ENCODE measurements around the gene RESF1. TPM values are rescaled to one million over a fixed set of nuclear protein-coding genes. Genes with fewer than 3 reads are reported as not detected.

RESF1 gene
- total RNA-seq, 1 experiment from 2014 or later, result 43.5 TPM

DNA sequence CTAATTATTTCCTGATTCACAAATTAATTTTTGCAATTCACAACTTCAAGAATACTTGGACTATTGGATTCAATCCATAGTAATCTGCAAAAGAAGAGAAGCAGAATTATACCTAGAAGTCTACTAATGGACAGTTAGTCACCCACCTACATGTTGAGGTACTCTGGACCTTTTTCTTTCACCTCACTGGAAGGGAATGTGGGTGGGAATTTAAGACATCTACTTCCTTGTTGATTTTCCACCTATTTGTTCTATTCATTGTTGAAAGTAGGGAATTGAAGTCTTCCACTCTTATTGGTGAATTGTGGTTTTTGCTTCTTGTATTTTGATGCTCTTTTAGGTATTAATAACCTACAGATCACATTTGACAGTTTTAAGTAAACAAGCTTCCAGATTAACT is 11.0 kb downstream of the RESF1 start:
- CTCF ChIA-PET, result no interaction called here
- H3K36me3 Mint-ChIP-seq (ENCODE audit: insufficient read depth, unreplicated experiment), result peaks cover 55% of the 10 kb centered on the region
- BruUV-seq (replicated peaks), result no TSS peak
- no peaks in the 10 kb centered on the region for H3K9me3 Mint-ChIP-seq (ENCODE audit: low read depth, unreplicated experiment)
- TF ChIP-seq, protein P1, sequence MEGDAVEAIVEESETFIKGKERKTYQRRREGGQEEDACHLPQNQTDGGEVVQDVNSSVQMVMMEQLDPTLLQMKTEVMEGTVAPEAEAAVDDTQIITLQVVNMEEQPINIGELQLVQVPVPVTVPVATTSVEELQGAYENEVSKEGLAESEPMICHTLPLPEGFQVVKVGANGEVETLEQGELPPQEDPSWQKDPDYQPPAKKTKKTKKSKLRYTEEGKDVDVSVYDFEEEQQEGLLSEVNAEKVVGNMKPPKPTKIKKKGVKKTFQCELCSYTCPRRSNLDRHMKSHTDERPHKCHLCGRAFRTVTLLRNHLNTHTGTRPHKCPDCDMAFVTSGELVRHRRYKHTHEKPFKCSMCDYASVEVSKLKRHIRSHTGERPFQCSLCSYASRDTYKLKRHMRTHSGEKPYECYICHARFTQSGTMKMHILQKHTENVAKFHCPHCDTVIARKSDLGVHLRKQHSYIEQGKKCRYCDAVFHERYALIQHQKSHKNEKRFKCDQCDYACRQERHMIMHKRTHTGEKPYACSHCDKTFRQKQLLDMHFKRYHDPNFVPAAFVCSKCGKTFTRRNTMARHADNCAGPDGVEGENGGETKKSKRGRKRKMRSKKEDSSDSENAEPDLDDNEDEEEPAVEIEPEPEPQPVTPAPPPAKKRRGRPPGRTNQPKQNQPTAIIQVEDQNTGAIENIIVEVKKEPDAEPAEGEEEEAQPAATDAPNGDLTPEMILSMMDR (IDR thresholded peaks at IDR 0.05; ENCODE audit: unreplicated experiment), result no peak
- peaks cover 22% of the 10 kb centered on the region for H3K4me1 Mint-ChIP-seq (ENCODE audit: low read depth, unreplicated experiment)
- peak overlapping the region; percentile 24 for H3K4me3 Mint-ChIP-seq (ENCODE audit: low read depth, unreplicated experiment)
- peak; percentile 15 for DNase-seq
- no peaks in the 10 kb centered on the region for H3K27me3 Mint-ChIP-seq (ENCODE audit: unreplicated experiment)
- H3K27ac Mint-ChIP-seq (ENCODE audit: unreplicated experiment), result peak overlapping the region; percentile 74
- intact Hi-C loops (cut with micrococcal nuclease; ENCODE audit: unreplicated experiment), result no loop called here

- peaks cover 9% of the 10 kb centered on the region for H3K4me1 Mint-ChIP-seq (ENCODE audit: low read depth, unreplicated experiment)
- no peaks in the 10 kb centered on the region for H3K9me3 Mint-ChIP-seq (ENCODE audit: low read depth, unreplicated experiment)
- peaks cover 53% of the 10 kb centered on the region for H3K36me3 Mint-ChIP-seq (ENCODE audit: insufficient read depth, unreplicated experiment)
- CTCF ChIA-PET, result no interaction called here
- intact Hi-C loops (cut with micrococcal nuclease; ENCODE audit: unreplicated experiment), result no loop called here
- BruUV-seq (replicated peaks), result TSS peak; percentile 2
- DNase-seq, result no peak
- H3K27ac Mint-ChIP-seq (ENCODE audit: unreplicated experiment), result no peak overlapping the region
- no peaks in the 10 kb centered on the region for H3K27me3 Mint-ChIP-seq (ENCODE audit: unreplicated experiment)
- no peak overlapping the region for H3K4me3 Mint-ChIP-seq (ENCODE audit: low read depth, unreplicated experiment)
- TF ChIP-seq, protein P1 (IDR thresholded peaks at IDR 0.05; ENCODE audit: unreplicated experiment), result no peak
Observed at GRCh38 chr12:31973818-31974217, 14.6 kb downstream of the RESF1 start.

GRCh38 chr12:31974673-31975072 is 15.5 kb downstream of the RESF1 start:
- Mint-ChIP-seq H3K27me3 (ENCODE audit: unreplicated experiment) (no peaks in the 10 kb centered on the region), H3K9me3 (ENCODE audit: low read depth, unreplicated experiment) (no peaks in the 10 kb centered on the region), H3K4me1 (ENCODE audit: low read depth, unreplicated experiment) (peaks cover 9% of the 10 kb centered on the region), H3K36me3 (ENCODE audit: insufficient read depth, unreplicated experiment) (peaks cover 61% of the 10 kb centered on the region), H3K27ac (ENCODE audit: unreplicated experiment) (no peak overlapping the region), H3K4me3 (ENCODE audit: low read depth, unreplicated experiment) (no peak overlapping the region)
- intact Hi-C loops (cut with micrococcal nuclease; ENCODE audit: unreplicated experiment), result no loop called here
- BruUV-seq (replicated peaks), result no TSS peak
- TF ChIP-seq, protein P1 (IDR thresholded peaks at IDR 0.05; ENCODE audit: unreplicated experiment), result no peak
- CTCF ChIA-PET, result interaction anchor here (0.7 kb wide), 1 partner anchor 39 kb away, joined by 7 read pairs; no protein-coding TSS in a partner anchor
- no peak for DNase-seq

- Mint-ChIP-seq H3K36me3 (ENCODE audit: insufficient read depth, unreplicated experiment) (peaks cover 55% of the 10 kb centered on the region), H3K4me1 (ENCODE audit: low read depth, unreplicated experiment) (no peaks in the 10 kb centered on the region), H3K4me3 (ENCODE audit: low read depth, unreplicated experiment) (no peak overlapping the region), H3K27ac (ENCODE audit: unreplicated experiment) (peak overlapping the region; percentile 59), H3K27me3 (ENCODE audit: unreplicated experiment) (no peaks in the 10 kb centered on the region), H3K9me3 (ENCODE audit: low read depth, unreplicated experiment) (peaks cover 17% of the 10 kb centered on the region)
- no peak for DNase-seq
- TF ChIP-seq, protein P1 (IDR thresholded peaks at IDR 0.05; ENCODE audit: unreplicated experiment), result no peak
- intact Hi-C loops (cut with micrococcal nuclease; ENCODE audit: unreplicated experiment), result no loop called here
- BruUV-seq (replicated peaks), result TSS peak; percentile 4
- CTCF ChIA-PET, result no interaction called here
Observed at GRCh38 chr12:31984806-31985591, 25.8 kb downstream of the RESF1 start.

Measured in Calu3 (cell line).